Measurements from ENCODE around the gene ADH1B. TPM values are rescaled to one million over a fixed set of nuclear protein-coding genes. Genes with fewer than 3 reads are reported as not detected.

Gene ADH1B
- total and polyA plus RNA-seq, 10 of the 15 experiments (the other 5 are each of a cell fraction or from before 2014, with no cell fraction given), result 1.3 TPM; not detected in 9

GRCh38 chr4:99310389-99310788 is 10.8 kb downstream of the ADH1B start:
- Histone ChIP-seq H4K20me1 (ENCODE audit: control insufficient read depth, insufficient read depth) (no peaks in the 10 kb centered on the region), H3K27me3 (replicated peaks in 1 of 2; ENCODE audit: control insufficient read depth in 2 of 2, insufficient read depth in 2 of 2, low read length in 1 of 2) (no peaks in the 10 kb centered on the region), H3K27ac (ENCODE audit: control insufficient read depth, insufficient read depth) (no peak overlapping the region), H3K9ac (ENCODE audit: control insufficient read depth, insufficient read depth, low read length) (no peak overlapping the region), H3K79me2 (ENCODE audit: control insufficient read depth, insufficient read depth, low read length) (no peaks in the 10 kb centered on the region), H3K36me3 (ENCODE audit: control insufficient read depth in 2 of 2, insufficient read depth in 2 of 2, low read length in 1 of 2) (no peaks in the 10 kb centered on the region), H2AFZ (ENCODE audit: control insufficient read depth, low read depth, low read length) (no peak overlapping the region), H3K9me3 (replicated peaks; ENCODE audit: control insufficient read depth, insufficient read depth, low read length) (no peaks in the 10 kb centered on the region), H3K4me1 (ENCODE audit: control insufficient read depth, insufficient read depth, low read length) (no peaks in the 10 kb centered on the region), H3K4me3 (no peak overlapping the region), H3K4me2 (ENCODE audit: control insufficient read depth, insufficient read depth) (no peak overlapping the region)
- WGBS (ENCODE audit: insufficient coverage, insufficient replicate concordance, low lambda C conversion rate, missing lambda C conversion rate), result 25% methylated on average over 2 of the region's 2 CpGs
- in situ Hi-C loops (cut with MboI), result no loop called here
- SMC1A ChIA-PET (ENCODE audit: uncharacterized antibody, unreplicated experiment), result no interaction called here
- POLR2A ChIA-PET, result no interaction called here
- CTCF ChIA-PET, result no interaction called here
- DNase-seq (ENCODE audit: low read depth, low spot score) (no peak), FAIRE-seq (no peak), ATAC-seq (no peak)
- RAD21 ChIA-PET (ENCODE audit: unreplicated experiment), result no interaction called here
- no TSS peak for BruUV-seq (replicated peaks)
- intact Hi-C loops (cut with micrococcal nuclease; ENCODE audit: unreplicated experiment), result no loop called here
- TF ChIP-seq CREM (IDR thresholded peaks at IDR 0.05; ENCODE audit: low read depth), result no peak
- no peak for TF ChIP-seq IRF4 (IDR thresholded peaks at IDR 0.05; ENCODE audit: low read depth, low read length)
- TF ChIP-seq ATF2 (IDR thresholded peaks at IDR 0.05; ENCODE audit: low read length), result no peak
- no peak for TF ChIP-seq POLR2AphosphoS2 (IDR thresholded peaks at IDR 0.05; ENCODE audit: low read depth, low read length)
- TF ChIP-seq ZBTB33 (IDR thresholded peaks at IDR 0.05), result no peak
- no peak for TF ChIP-seq RBBP5 (conservative IDR thresholded peaks at IDR 0.05)
- TF ChIP-seq ZBTB40 (IDR thresholded peaks at IDR 0.05; ENCODE audit: borderline replicate concordance), result no peak
- no peak for TF ChIP-seq E2F4 (IDR thresholded peaks at IDR 0.05; ENCODE audit: low read depth, low read length)
- no peak for TF ChIP-seq MLLT1 (IDR thresholded peaks at IDR 0.05)
- no peak for TF ChIP-seq ZBED1 (IDR thresholded peaks at IDR 0.05; ENCODE audit: borderline replicate concordance)
- no peak for TF ChIP-seq EED (IDR thresholded peaks at IDR 0.05; ENCODE audit: low read depth)
- no peak for TF ChIP-seq PAX8 (IDR thresholded peaks at IDR 0.05)
- TF ChIP-seq ATF3 (IDR thresholded peaks at IDR 0.05; ENCODE audit: borderline replicate concordance, extremely low read depth, low read depth, low read length), result no peak
- no peak for TF ChIP-seq USF2 (IDR thresholded peaks at IDR 0.05; ENCODE audit: borderline replicate concordance, low read depth, low read length)

All from GM12878 (cell line).